HepG2 (cell line): ENCODE data around the gene EXOC3. TPM values are rescaled to one million over a fixed set of nuclear protein-coding genes. Genes with fewer than 3 reads are reported as not detected.

ENCODE experiments used
- BATF2 ChIP-seq: sonication (generic); formaldehyde crosslinking; IDR thresholded peaks from 2 replicates; pipeline ENCODE4 v1.8.0; 2022; ENCODE audit warnings: mild to moderate bottlenecking, missing genetic modification reagents, moderate library complexity
- E2F5 ChIP-seq: sonication (generic); formaldehyde crosslinking; conservative IDR thresholded peaks from 2 replicates; pipeline ENCODE4 v1.4.0; 2020; ENCODE audit warnings: missing genetic modification reagents
- GABPB1 ChIP-seq: IDR thresholded peaks from 2 replicates; pipeline ENCODE4 v1.6.1; 2016; ENCODE audit warnings: mild to moderate bottlenecking, missing genetic modification reagents, moderate library complexity, missing compliant biosample characterization
- HNF4A ChIP-seq: sonication (generic); formaldehyde crosslinking; IDR thresholded peaks from 2 replicates; pipeline ENCODE4 v1.4.0; 2020; ENCODE audit warnings: missing genetic modification reagents
- KMT2A ChIP-seq: sonication (generic); formaldehyde crosslinking; IDR thresholded peaks from 2 replicates; pipeline ENCODE4 v1.4.0; 2020; ENCODE audit warnings: missing genetic modification reagents
- MAX ChIP-seq: IDR thresholded peaks from 2 replicates; pipeline ENCODE4 v1.6.1; 2012; ENCODE audit warnings: inconsistent platforms
- RNF2 ChIP-seq: fragments of 450-650 bp; conservative IDR thresholded peaks from 2 replicates; pipeline ENCODE4 v1.6.1; 2016; ENCODE audit warnings: low read depth
- SAP130 ChIP-seq: IDR thresholded peaks from 2 replicates; pipeline ENCODE4 v1.6.1; 2016; ENCODE audit warnings: low read depth
- SPEN ChIP-seq: sonication (generic); formaldehyde crosslinking; IDR thresholded peaks from 2 replicates; pipeline ENCODE4 v1.5.1; 2020; ENCODE audit warnings: low read depth, mild to moderate bottlenecking, missing genetic modification reagents
- STAG1 ChIP-seq: sonication (generic); formaldehyde crosslinking; IDR thresholded peaks from 2 replicates; pipeline ENCODE4 v1.4.0; 2020; ENCODE audit warnings: missing genetic modification reagents
- USF2 ChIP-seq, 2 experiments: sonication (generic) in 1 of 2; formaldehyde crosslinking in 1 of 2; IDR thresholded peaks; 2 replicates each; pipeline versions ENCODE4 v1.5.1 to v1.6.1; 2011 to 2020; ENCODE audit warnings: borderline replicate concordance in 1 of 2, low read depth in 1 of 2, low read length in 1 of 2, mild to moderate bottlenecking in 1 of 2, missing genetic modification reagents in 1 of 2, moderate library complexity in 1 of 2
- XBP1 ChIP-seq: sonication (generic); formaldehyde crosslinking; IDR thresholded peaks from 2 replicates; pipeline ENCODE4 v1.5.0; 2020; ENCODE audit warnings: missing genetic modification reagents
- ZBTB8A ChIP-seq: sonication (generic); formaldehyde crosslinking; IDR thresholded peaks from 2 replicates; pipeline ENCODE4 v1.4.0; 2020; ENCODE audit warnings: mild to moderate bottlenecking, low read depth, missing genetic modification reagents, borderline replicate concordance
- ZFY ChIP-seq: sonication (generic); formaldehyde crosslinking; IDR thresholded peaks from 2 replicates; pipeline ENCODE4 v1.4.0; 2020; ENCODE audit warnings: missing genetic modification reagents
- ZNF275 ChIP-seq: sonication (generic); formaldehyde crosslinking; IDR thresholded peaks from 2 replicates; pipeline ENCODE4 v1.8.0; 2022; ENCODE audit warnings: missing genetic modification reagents, mild to moderate bottlenecking, inconsistent platforms, borderline replicate concordance
- ZNF766 ChIP-seq: sonication (generic); formaldehyde crosslinking; IDR thresholded peaks from 2 replicates; pipeline ENCODE4 v1.5.0; 2020; ENCODE audit warnings: missing genetic modification reagents, borderline replicate concordance
- polyA plus RNA-seq, 8 experiments: library from polyadenylated mRNA; depleted of rRNA in 3 of 8; stranded (reverse) in 7 of 8; unstranded in 1 of 8; fragments of >200 nt; fragmentation: Illumina TruSeq in 4 of 8; extraction: Trizol in 4 of 8; gene quantifications; 2 replicates each; pipeline versions ENCODE4 v1.2.1 to v1.2.3, GENCODE V29; 2011 to 2016; ENCODE audit warnings: low read depth in 4 of 8, missing spikeins in 1 of 8, mixed read lengths in 1 of 8; ENCODE audit not compliant: insufficient read depth in 1 of 8
- total RNA-seq, 5 experiments: library from RNA; depleted of rRNA; stranded (reverse); fragments of >200 nt; fragmentation: Illumina TruSeq; extraction: Trizol; gene quantifications; 2 replicates each; pipeline ENCODE4 v1.2.3, GENCODE V29; 2016; ENCODE audit warnings: low read depth in 1 of 5

EXOC3 gene
- total and polyA plus RNA-seq, 2 of the 13 experiments (the other 11 are each of a cell fraction or from before 2014, with no cell fraction given) = 9.2 to 20.5 TPM

GRCh38 chr5:415928-416635 lies 26.9 kb upstream of the EXOC3 start (continued):
- TF ChIP-seq ZBTB8A (CRISPR knock-in tag) (no peak), XBP1 (CRISPR knock-in tag) (no peak), ZNF766 (CRISPR knock-in tag) (no peak), BATF2 (CRISPR knock-in tag) (no peak), GABPB1 (CRISPR knock-in tag) (peak; percentile 15; the same call in 1 of the 2 replicates), ZFY (CRISPR knock-in tag) (peak; percentile 11; the same call in 1 of the 2 replicates), HNF4A (CRISPR knock-in tag) (peak; percentile 47), KMT2A (CRISPR knock-in tag) (no peak), STAG1 (CRISPR knock-in tag) (no peak), RNF2 (0 out of 2 replicates have a peak, but pooled peaks have one; percentile 28), E2F5 (no peak), USF2 (IDR thresholded peaks at IDR 0.05; ENCODE audit: low read depth, low read length) (peak; percentile 45), USF2 (CRISPR knock-in tag; IDR thresholded peaks at IDR 0.05; ENCODE audit: borderline replicate concordance) (peak; percentile 81; the same call in 1 of the 2 replicates), SPEN (CRISPR knock-in tag) (0 out of 2 replicates have a peak, but pooled peaks have one; percentile 28), MAX (peak; percentile 29; the same call in 1 of the 2 replicates), SAP130 (CRISPR knock-in tag) (0 out of 2 replicates have a peak, but pooled peaks have one; percentile 16), ZNF275 (CRISPR knock-in tag) (no peak)
- TF ChIP-seq, all 625 proteins: peak for 18
